SK-N-SH (cell line): ENCODE results near the gene TUBD1. TPM values are rescaled to one million over a fixed set of nuclear protein-coding genes. Genes with fewer than 3 reads are reported as not detected.
"Not testable (repeated sequence)": the region's sequence is repeated elsewhere in the genome, so short reads cannot be mapped to it uniquely, and the experiment has no call there.

Experiments used
- CTCF ChIA-PET: fragments of 300-600, 350-600 bp; formaldehyde crosslinking; extraction: SDS; loops from one replicate; lab custom pipeline; 2021; lab: Yijun Ruan, JAX
- POLR2A ChIA-PET: fragments of 350-600 bp; sonication (Branson Sonifier 250); formaldehyde crosslinking; extraction: SDS; loops from one replicate; lab custom pipeline; 2020; ENCODE audit warnings: antibody characterized with exemption, inconsistent platforms; lab: Yijun Ruan, JAX
- DNase-seq: peaks from one replicate; pipeline ENCODE4 v3.0.0; 2012
- H2AFZ ChIP-seq: fragments of 200-600 bp; sonication (generic); 2 replicates; pipeline ENCODE4 v1.8.1; 2016; ENCODE audit warnings: antibody characterized with exemption, mild to moderate bottlenecking, low read depth
- H3F3A ChIP-seq: fragments of 200-600 bp; sonication (generic); replicated peaks from 2 replicates; pipeline ENCODE3; 2016; ENCODE audit warnings: antibody characterized with exemption, mild to moderate bottlenecking; ENCODE audit not compliant: insufficient read depth
- H3K27ac ChIP-seq, 2 experiments: fragments of 200-500 bp in 1 of 2; fragments of 200-600 bp in 1 of 2; sonication (Bioruptor generic) in 1 of 2; sonication (generic), shearing (Covaris generic) in 1 of 2; 2 replicates each; pipeline versions ENCODE4 v1.5.1 to v1.6.1; 2014 to 2016; ENCODE audit warnings: low read depth in 2 of 2, inconsistent platforms in 1 of 2, low read length in 1 of 2, mild to moderate bottlenecking in 1 of 2, mixed read lengths in 1 of 2
- H3K27me3 ChIP-seq: fragments of 200-600 bp; sonication (generic), shearing (Covaris generic); 2 replicates; pipeline ENCODE4 v1.6.1; 2016; ENCODE audit warnings: mixed run types; ENCODE audit not compliant: insufficient read depth
- H3K36me3 ChIP-seq, 2 experiments: fragments of 200-500 bp in 1 of 2; fragments of 200-600 bp in 1 of 2; sonication (Bioruptor generic) in 1 of 2; sonication (generic) in 1 of 2; replicated peaks in 1 of 2; 2 replicates each; pipeline versions ENCODE3 to v1.5.1; 2014 to 2016; ENCODE audit warnings: low read length in 1 of 2, mild to moderate bottlenecking in 1 of 2; ENCODE audit not compliant: insufficient read depth in 2 of 2, control insufficient read depth in 1 of 2
- H3K4me1 ChIP-seq, 2 experiments: fragments of 200-500 bp in 1 of 2; fragments of 200-600 bp in 1 of 2; sonication (Bioruptor generic) in 1 of 2; sonication (generic), shearing (Covaris generic) in 1 of 2; 2 replicates each; pipeline versions ENCODE4 v1.5.1 to v1.6.1; 2014 to 2016; ENCODE audit warnings: low read depth in 1 of 2, low read length in 1 of 2, mixed run types in 1 of 2; ENCODE audit not compliant: insufficient read depth in 2 of 2, control insufficient read depth in 1 of 2
- H3K4me2 ChIP-seq: fragments of 200-600 bp; sonication (generic), shearing (Covaris generic); 2 replicates; pipeline ENCODE4 v1.6.1; 2017; ENCODE audit warnings: mixed run types
- H3K4me3 ChIP-seq, 2 experiments: fragments of 200-500 bp in 1 of 2; fragments of 200-600 bp in 1 of 2; sonication (Bioruptor generic) in 1 of 2; sonication (generic), shearing (Covaris generic) in 1 of 2; 2 replicates each; pipeline versions ENCODE4 v1.5.1 to v1.8.1; 2014 to 2016; ENCODE audit warnings: low read depth in 2 of 2, inconsistent platforms in 1 of 2, low read length in 1 of 2, mild to moderate bottlenecking in 1 of 2, mixed read lengths in 1 of 2, moderate library complexity in 1 of 2
- H3K79me2 ChIP-seq: fragments of 200-600 bp; sonication (generic); 2 replicates; pipeline ENCODE4 v1.8.1; 2017; ENCODE audit warnings: mild to moderate bottlenecking; ENCODE audit not compliant: insufficient read depth
- H3K9ac ChIP-seq: fragments of 200-600 bp; sonication (generic); 2 replicates; pipeline ENCODE4 v1.6.1; 2017; ENCODE audit warnings: mixed run types
- H3K9me2 ChIP-seq: fragments of 200-600 bp; sonication (generic); 2 replicates; pipeline ENCODE4 v1.6.1; 2017; ENCODE audit warnings: mixed run types
- H3K9me3 ChIP-seq: fragments of 200-600 bp; sonication (generic); 2 replicates; pipeline ENCODE4 v1.6.1; 2017; ENCODE audit warnings: mixed run types, mild to moderate bottlenecking, moderate library complexity
- H4K20me1 ChIP-seq: fragments of 200-600 bp; sonication (generic); 2 replicates; pipeline ENCODE4 v1.6.1; 2017; ENCODE audit warnings: mild to moderate bottlenecking, mixed run types; ENCODE audit not compliant: insufficient read depth
- CHD2 ChIP-seq: fragments of 150-350 bp; IDR thresholded peaks from 2 replicates; pipeline ENCODE4 v1.6.1; 2018; ENCODE audit warnings: low read length; ENCODE audit not compliant: partially characterized antibody
- NFIC ChIP-seq: IDR thresholded peaks from 2 replicates; pipeline ENCODE4 v1.4.0; 2012; ENCODE audit warnings: borderline replicate concordance
- YY1 ChIP-seq: IDR thresholded peaks from 2 replicates; pipeline ENCODE4 v1.4.0; 2012; ENCODE audit warnings: low read depth, mild to moderate bottlenecking
- WGBS: methylation state at CpG from one replicate; pipeline ENCODE4 v1.1.6; 2017; ENCODE audit warnings: low lambda C conversion rate; 5-methylcytosine and 5-hydroxymethylcytosine counted together
- polyA plus RNA-seq, 3 experiments: library from polyadenylated mRNA; depleted of rRNA; stranded (reverse); fragments of >200 nt; gene quantifications; 2 replicates each; pipeline ENCODE4 v1.2.3, GENCODE V29; 2012
- TF ChIP-seq, protein P1 (sequence below): fragments of 200-600 bp; sonication (generic); IDR thresholded peaks from 2 replicates; pipeline ENCODE4 v1.6.1; 2017; ENCODE audit warnings: antibody characterized with exemption, mild to moderate bottlenecking, moderate library complexity
- TF ChIP-seq, protein P2 (sequence below): IDR thresholded peaks from 2 replicates; pipeline ENCODE4 v1.6.1; 2012; ENCODE audit warnings: mild to moderate bottlenecking, low read depth, low read length, moderate library complexity
- TF ChIP-seq, protein P3 (sequence below): fragments of 150-350 bp; IDR thresholded peaks from 2 replicates; pipeline ENCODE4 v1.6.1; 2016; ENCODE audit warnings: mild to moderate bottlenecking, low read depth, low read length

The TUBD1 gene
- polyA plus RNA-seq, 1 of the 3 experiments (the other 2 are of a cell fraction): 3.2 TPM

DNA sequence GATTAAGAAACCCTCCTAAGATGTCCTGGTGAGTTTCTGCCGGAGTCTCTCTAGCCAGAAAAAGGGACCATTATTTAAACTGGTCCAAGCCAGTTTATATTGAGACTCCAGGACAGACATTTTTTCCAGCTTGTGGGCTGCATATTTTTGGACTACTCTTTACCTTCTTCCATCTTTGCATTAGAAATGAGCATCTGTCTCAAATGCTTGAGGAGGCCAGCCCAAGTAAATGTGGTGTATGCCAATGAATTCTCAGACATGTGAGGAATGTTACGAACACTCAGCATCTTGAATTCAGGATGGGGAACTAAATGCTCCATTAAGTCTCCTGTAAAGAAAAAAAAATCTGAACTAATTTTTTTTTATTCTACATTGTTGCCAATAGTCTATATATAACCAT lies 18.4 kb downstream of the TUBD1 start (continued):
- TF ChIP-seq, protein P1, sequence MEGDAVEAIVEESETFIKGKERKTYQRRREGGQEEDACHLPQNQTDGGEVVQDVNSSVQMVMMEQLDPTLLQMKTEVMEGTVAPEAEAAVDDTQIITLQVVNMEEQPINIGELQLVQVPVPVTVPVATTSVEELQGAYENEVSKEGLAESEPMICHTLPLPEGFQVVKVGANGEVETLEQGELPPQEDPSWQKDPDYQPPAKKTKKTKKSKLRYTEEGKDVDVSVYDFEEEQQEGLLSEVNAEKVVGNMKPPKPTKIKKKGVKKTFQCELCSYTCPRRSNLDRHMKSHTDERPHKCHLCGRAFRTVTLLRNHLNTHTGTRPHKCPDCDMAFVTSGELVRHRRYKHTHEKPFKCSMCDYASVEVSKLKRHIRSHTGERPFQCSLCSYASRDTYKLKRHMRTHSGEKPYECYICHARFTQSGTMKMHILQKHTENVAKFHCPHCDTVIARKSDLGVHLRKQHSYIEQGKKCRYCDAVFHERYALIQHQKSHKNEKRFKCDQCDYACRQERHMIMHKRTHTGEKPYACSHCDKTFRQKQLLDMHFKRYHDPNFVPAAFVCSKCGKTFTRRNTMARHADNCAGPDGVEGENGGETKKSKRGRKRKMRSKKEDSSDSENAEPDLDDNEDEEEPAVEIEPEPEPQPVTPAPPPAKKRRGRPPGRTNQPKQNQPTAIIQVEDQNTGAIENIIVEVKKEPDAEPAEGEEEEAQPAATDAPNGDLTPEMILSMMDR: no peak
- TF ChIP-seq NFIC: no peak
- TF ChIP-seq, protein P2, sequence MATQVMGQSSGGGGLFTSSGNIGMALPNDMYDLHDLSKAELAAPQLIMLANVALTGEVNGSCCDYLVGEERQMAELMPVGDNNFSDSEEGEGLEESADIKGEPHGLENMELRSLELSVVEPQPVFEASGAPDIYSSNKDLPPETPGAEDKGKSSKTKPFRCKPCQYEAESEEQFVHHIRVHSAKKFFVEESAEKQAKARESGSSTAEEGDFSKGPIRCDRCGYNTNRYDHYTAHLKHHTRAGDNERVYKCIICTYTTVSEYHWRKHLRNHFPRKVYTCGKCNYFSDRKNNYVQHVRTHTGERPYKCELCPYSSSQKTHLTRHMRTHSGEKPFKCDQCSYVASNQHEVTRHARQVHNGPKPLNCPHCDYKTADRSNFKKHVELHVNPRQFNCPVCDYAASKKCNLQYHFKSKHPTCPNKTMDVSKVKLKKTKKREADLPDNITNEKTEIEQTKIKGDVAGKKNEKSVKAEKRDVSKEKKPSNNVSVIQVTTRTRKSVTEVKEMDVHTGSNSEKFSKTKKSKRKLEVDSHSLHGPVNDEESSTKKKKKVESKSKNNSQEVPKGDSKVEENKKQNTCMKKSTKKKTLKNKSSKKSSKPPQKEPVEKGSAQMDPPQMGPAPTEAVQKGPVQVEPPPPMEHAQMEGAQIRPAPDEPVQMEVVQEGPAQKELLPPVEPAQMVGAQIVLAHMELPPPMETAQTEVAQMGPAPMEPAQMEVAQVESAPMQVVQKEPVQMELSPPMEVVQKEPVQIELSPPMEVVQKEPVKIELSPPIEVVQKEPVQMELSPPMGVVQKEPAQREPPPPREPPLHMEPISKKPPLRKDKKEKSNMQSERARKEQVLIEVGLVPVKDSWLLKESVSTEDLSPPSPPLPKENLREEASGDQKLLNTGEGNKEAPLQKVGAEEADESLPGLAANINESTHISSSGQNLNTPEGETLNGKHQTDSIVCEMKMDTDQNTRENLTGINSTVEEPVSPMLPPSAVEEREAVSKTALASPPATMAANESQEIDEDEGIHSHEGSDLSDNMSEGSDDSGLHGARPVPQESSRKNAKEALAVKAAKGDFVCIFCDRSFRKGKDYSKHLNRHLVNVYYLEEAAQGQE: no peak
- TF ChIP-seq CHD2: no peak
- TF ChIP-seq, protein P3, sequence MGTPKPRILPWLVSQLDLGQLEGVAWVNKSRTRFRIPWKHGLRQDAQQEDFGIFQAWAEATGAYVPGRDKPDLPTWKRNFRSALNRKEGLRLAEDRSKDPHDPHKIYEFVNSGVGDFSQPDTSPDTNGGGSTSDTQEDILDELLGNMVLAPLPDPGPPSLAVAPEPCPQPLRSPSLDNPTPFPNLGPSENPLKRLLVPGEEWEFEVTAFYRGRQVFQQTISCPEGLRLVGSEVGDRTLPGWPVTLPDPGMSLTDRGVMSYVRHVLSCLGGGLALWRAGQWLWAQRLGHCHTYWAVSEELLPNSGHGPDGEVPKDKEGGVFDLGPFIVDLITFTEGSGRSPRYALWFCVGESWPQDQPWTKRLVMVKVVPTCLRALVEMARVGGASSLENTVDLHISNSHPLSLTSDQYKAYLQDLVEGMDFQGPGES: no peak

DNA sequence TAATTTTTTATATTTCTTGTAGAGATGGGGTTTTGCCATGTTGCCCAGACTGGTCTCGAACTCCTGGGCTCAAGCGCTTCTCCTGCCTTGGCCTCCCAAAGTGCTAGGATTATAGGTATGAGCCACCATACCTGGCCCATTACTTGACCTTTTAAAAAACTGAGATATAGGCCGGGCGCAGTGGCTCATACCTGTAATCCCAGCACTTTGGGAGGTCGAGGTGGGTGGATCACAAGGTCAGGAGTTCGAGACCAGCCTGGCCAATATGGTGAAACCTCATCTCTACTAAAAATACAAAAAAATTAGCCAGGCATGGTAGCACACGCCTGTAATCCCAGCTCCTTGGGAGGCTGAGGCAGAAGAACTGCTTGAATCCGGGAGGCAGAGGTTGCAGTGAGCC lies 19.3 kb downstream of the TUBD1 start:
- POLR2A ChIA-PET, H3K9me3 ChIP-seq, DNase-seq, H3K36me3 ChIP-seq, H3K4me1 ChIP-seq, H3F3A ChIP-seq, H3K27ac ChIP-seq, H2AFZ ChIP-seq, H3K79me2 ChIP-seq, H3K9me2 ChIP-seq, H4K20me1 ChIP-seq, H3K4me2 ChIP-seq, H3K9ac ChIP-seq, H3K27me3 ChIP-seq, H3K4me3 ChIP-seq: not testable (repeated sequence)
- WGBS: 91% methylated on average over 8 of the region's 8 CpGs
- CTCF ChIA-PET: interaction anchor here (3.1 kb wide), 1 partner anchor 14 kb away, joined by 9 read pairs; no protein-coding TSS in a partner anchor

DNA sequence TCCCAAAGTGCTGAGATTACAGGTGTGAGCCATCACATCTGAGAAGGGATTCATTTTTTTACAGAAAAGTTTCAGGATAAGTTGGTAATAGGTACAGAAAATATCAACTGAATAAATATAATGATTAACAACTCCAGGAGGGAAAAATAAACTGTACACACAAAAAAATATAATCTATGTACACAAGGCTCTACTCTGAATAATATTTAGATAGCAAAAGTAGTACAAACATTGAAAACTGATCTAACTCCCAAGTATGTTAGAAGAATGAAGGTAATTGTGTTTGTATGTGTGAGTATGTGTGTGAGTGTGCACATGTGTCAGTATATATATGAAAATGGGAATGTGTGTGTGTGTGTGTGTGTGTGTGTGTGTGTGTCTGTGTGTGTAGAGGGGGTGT lies 20.4 kb downstream of the TUBD1 start:
- peaks cover 6% of the 10 kb centered on the region for H3F3A ChIP-seq
- H3K9me3 ChIP-seq: no peaks in the 10 kb centered on the region
- H3K27me3 ChIP-seq: no peaks in the 10 kb centered on the region
- CTCF ChIA-PET: interaction anchor here (1.4 kb wide), 1 partner anchor 41 kb away, joined by 3 read pairs; no protein-coding TSS in a partner anchor
- no peak overlapping the region for H3K27ac ChIP-seq
- H3K4me1 ChIP-seq: no peaks in the 10 kb centered on the region; a peak in 1 of 4 replicates
- peaks cover 0 to 4% of the 10 kb centered on the region in 2 experiments for H3K36me3 ChIP-seq
- no peaks in the 10 kb centered on the region for H3K79me2 ChIP-seq
- DNase-seq: no peak
- no peaks in the 10 kb centered on the region for H4K20me1 ChIP-seq
- POLR2A ChIA-PET: no interaction called here
- no peak for TF ChIP-seq YY1
- H3K9me2 ChIP-seq: no peaks in the 10 kb centered on the region
- no peak overlapping the region for H3K9ac ChIP-seq
- H3K4me3 ChIP-seq: no peak overlapping the region
- no peak overlapping the region for H3K4me2 ChIP-seq
- no peak overlapping the region for H2AFZ ChIP-seq
